ENCODE data around the gene UPP1. TPM values are rescaled to one million over a fixed set of nuclear protein-coding genes. Genes with fewer than 3 reads are reported as not detected.

UPP1 gene
- total and polyA plus RNA-seq, 10 donors: 22.2 to 80.0 (median 54.5) TPM

- H3K9me3 ChIP-seq: peaks cover 0 to 25% (median 14%) of the 10 kb centered on the region in 8 donors
- intact Hi-C loops (cut with DNase I; ENCODE audit: low total_unique reads): no loop called here
- H3K4me3 ChIP-seq: no peak overlapping the region
- H3K27ac ChIP-seq: no peak overlapping the region
- peaks cover 0 to 7% (median 0%) of the 10 kb centered on the region in 6 donors for H3K4me1 ChIP-seq
- H3K27me3 ChIP-seq (replicated peaks in 1 of 7): no peaks in the 10 kb centered on the region
- no peak for DNase-seq
- no peaks in the 10 kb centered on the region for H3K36me3 ChIP-seq
- TF ChIP-seq CTCF (IDR thresholded peaks at IDR 0.05 in 8 of 11, conservative IDR thresholded peaks at IDR 0.05 in 3 of 11) (no peak), POLR2A (IDR thresholded peaks at IDR 0.05) (no peak), POLR2AphosphoS5 (IDR thresholded peaks at IDR 0.05) (no peak)
- 66 to 91% (median 90%) methylated on average over 2 of the region's 2 CpGs for WGBS, 5 donors
These were observed 30.1 kb upstream of the UPP1 start for GRCh38 chr7:48058990-48059389.

GRCh38 chr7:48059706-48060105 is 29.4 kb upstream of the UPP1 start:
- no peaks in the 10 kb centered on the region for H3K27me3 ChIP-seq (replicated peaks in 1 of 7)
- intact Hi-C loops (cut with DNase I; ENCODE audit: low total_unique reads): no loop called here
- DNase-seq: no peak
- H3K9me3 ChIP-seq: peaks cover 0 to 29% (median 15%) of the 10 kb centered on the region in 8 donors
- WGBS, 5 donors: 87 to 98% (median 93%) methylated on average over 5 of the region's 5 CpGs
- no peak overlapping the region for H3K4me3 ChIP-seq
- TF ChIP-seq CTCF (IDR thresholded peaks at IDR 0.05 in 8 of 11, conservative IDR thresholded peaks at IDR 0.05 in 3 of 11): no peak
- no peak for TF ChIP-seq POLR2A (IDR thresholded peaks at IDR 0.05)
- no peak for TF ChIP-seq POLR2AphosphoS5 (IDR thresholded peaks at IDR 0.05)
- no peaks in the 10 kb centered on the region for H3K36me3 ChIP-seq
- no peak overlapping the region for H3K27ac ChIP-seq
- peaks cover 0 to 7% (median 0%) of the 10 kb centered on the region in 6 donors for H3K4me1 ChIP-seq

- TF ChIP-seq POLR2AphosphoS5 (IDR thresholded peaks at IDR 0.05) (no peak), POLR2A (IDR thresholded peaks at IDR 0.05) (no peak), CTCF (IDR thresholded peaks at IDR 0.05 in 8 of 11, conservative IDR thresholded peaks at IDR 0.05 in 3 of 11) (no peak)
- no peak for DNase-seq
- H3K27me3 ChIP-seq (replicated peaks in 1 of 7): no peaks in the 10 kb centered on the region
- H3K27ac ChIP-seq: no peak overlapping the region
- H3K4me3 ChIP-seq: no peak overlapping the region
- 82 to 94% (median 86%) methylated on average over 1 of the region's 1 CpG for WGBS, 5 donors
- intact Hi-C loops (cut with DNase I; ENCODE audit: low total_unique reads): no loop called here
- peaks cover 0 to 5% (median 0%) of the 10 kb centered on the region in 6 donors for H3K4me1 ChIP-seq
- H3K36me3 ChIP-seq: no peaks in the 10 kb centered on the region
- H3K9me3 ChIP-seq: peaks cover 0 to 12% (median 3%) of the 10 kb centered on the region in 8 donors
These were observed 25.1 kb upstream of the UPP1 start for GRCh38 chr7:48063985-48064384.

GRCh38 chr7:48067475-48067874 is 21.6 kb upstream of the UPP1 start:
- DNase-seq: no peak
- peaks cover 0 to 16% (median 9%) of the 10 kb centered on the region in 8 donors for H3K9me3 ChIP-seq
- WGBS, 5 donors: 86 to 96% (median 93%) methylated on average over 2 of the region's 2 CpGs
- H3K4me3 ChIP-seq: no peak overlapping the region
- no peaks in the 10 kb centered on the region for H3K27me3 ChIP-seq (replicated peaks in 1 of 7)
- TF ChIP-seq CTCF (IDR thresholded peaks at IDR 0.05 in 8 of 11, conservative IDR thresholded peaks at IDR 0.05 in 3 of 11): no peak
- no peak for TF ChIP-seq POLR2AphosphoS5 (IDR thresholded peaks at IDR 0.05)
- no peak for TF ChIP-seq POLR2A (IDR thresholded peaks at IDR 0.05)
- H3K4me1 ChIP-seq: no peaks in the 10 kb centered on the region
- intact Hi-C loops (cut with DNase I; ENCODE audit: low total_unique reads): no loop called here
- no peaks in the 10 kb centered on the region for H3K36me3 ChIP-seq
- H3K27ac ChIP-seq: no peak overlapping the region
